ENCODE data around the gene BTBD2. TPM values are rescaled to one million over a fixed set of nuclear protein-coding genes. Genes with fewer than 3 reads are reported as not detected.
A peak's percentile ranks its signal among the peaks of the same experiment; 100 is the strongest.

Gene BTBD2
- total and polyA plus RNA-seq, 10 of the 15 experiments (the other 5 are each of a cell fraction or from before 2014, with no cell fraction given), result 0.13 to 66.2 (median 10.4) TPM

DNA sequence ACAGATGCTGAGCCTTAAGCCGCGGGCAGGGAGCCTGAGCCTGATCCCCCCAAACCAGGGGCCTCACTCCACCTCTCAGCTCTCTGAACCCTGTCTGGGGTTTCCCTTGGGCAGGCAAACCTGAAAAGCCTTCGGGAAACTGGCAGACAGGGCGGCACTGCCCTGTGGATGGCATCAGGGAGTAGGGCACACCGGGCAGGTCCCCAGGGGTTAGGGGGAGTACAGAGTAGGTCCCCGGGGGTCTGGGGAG lies 25.8 kb upstream of the BTBD2 start:
- no TSS peak for BruUV-seq (replicated peaks)
- Histone ChIP-seq H3K36me3 (ENCODE audit: control insufficient read depth in 2 of 2, insufficient read depth in 2 of 2, low read length in 1 of 2) (peaks cover 19 to 33% of the 10 kb centered on the region in 2 experiments), H3K79me2 (ENCODE audit: control insufficient read depth, insufficient read depth, low read length) (peaks cover 33% of the 10 kb centered on the region), H3K9me3 (replicated peaks; ENCODE audit: control insufficient read depth, insufficient read depth, low read length) (no peaks in the 10 kb centered on the region), H2AFZ (ENCODE audit: control insufficient read depth, low read depth, low read length) (no peak overlapping the region), H4K20me1 (ENCODE audit: control insufficient read depth, insufficient read depth) (no peaks in the 10 kb centered on the region; the same call in 1 of the 2 replicates), H3K4me3 (peak overlapping the region; percentile 71), H3K27ac (ENCODE audit: control insufficient read depth, insufficient read depth) (peak overlapping the region; percentile 92), H3K4me1 (ENCODE audit: control insufficient read depth, insufficient read depth, low read length) (peaks cover 34% of the 10 kb centered on the region), H3K9ac (ENCODE audit: control insufficient read depth, insufficient read depth, low read length) (peak overlapping the region; percentile 86), H3K4me2 (ENCODE audit: control insufficient read depth, insufficient read depth) (peak overlapping the region; percentile 99), H3K27me3 (replicated peaks in 1 of 2; ENCODE audit: control insufficient read depth in 2 of 2, insufficient read depth in 2 of 2, low read length in 1 of 2) (no peaks in the 10 kb centered on the region)
- no peak for FAIRE-seq
- CTCF ChIA-PET, result interaction anchor here (1.1 to 1.5 kb wide), 2 partner anchors 21 to 23 kb away, joined by 3 to 7 read pairs; no protein-coding TSS in a partner anchor
- in situ Hi-C loops (cut with MboI), result no loop called here
- intact Hi-C loops (cut with micrococcal nuclease; ENCODE audit: unreplicated experiment), result no loop called here
- no peak for ATAC-seq
- SMC1A ChIA-PET (ENCODE audit: uncharacterized antibody, unreplicated experiment), result no interaction called here
- RAD21 ChIA-PET (ENCODE audit: unreplicated experiment), result interaction anchor here (0.8 to 2.4 kb wide), 4 partner anchors 9 to 177 kb away, joined by 3 to 17 read pairs (median 6); no protein-coding TSS in a partner anchor
- TF ChIP-seq POLR2AphosphoS2 (IDR thresholded peaks at IDR 0.05; ENCODE audit: low read depth, low read length) (0 out of 2 replicates have a peak, but pooled peaks have one; percentile 58), FOXM1 (IDR thresholded peaks at IDR 0.05; ENCODE audit: low read depth, low read length) (no peak)
- DNase-seq (ENCODE audit: low read depth, low spot score), result no peak
- POLR2A ChIA-PET, result interaction anchor here (0.6 to 4.3 kb wide), 6 partner anchors 11 to 109 kb away, joined by 3 to 37 read pairs (median 6); partner anchors contain the start of gene MKNK2
- 0% methylated on average over 6 of the region's 6 CpGs for WGBS (ENCODE audit: insufficient coverage, insufficient replicate concordance, low lambda C conversion rate, missing lambda C conversion rate)

- CTCF ChIA-PET, result interaction anchor here (1.1 to 1.5 kb wide), 2 partner anchors 21 to 22 kb away, joined by 3 to 7 read pairs; no protein-coding TSS in a partner anchor
- Histone ChIP-seq H3K4me1 (ENCODE audit: control insufficient read depth, insufficient read depth, low read length) (peaks cover 33% of the 10 kb centered on the region), H3K27me3 (replicated peaks in 1 of 2; ENCODE audit: control insufficient read depth in 2 of 2, insufficient read depth in 2 of 2, low read length in 1 of 2) (no peaks in the 10 kb centered on the region), H3K9me3 (replicated peaks; ENCODE audit: control insufficient read depth, insufficient read depth, low read length) (no peaks in the 10 kb centered on the region), H3K9ac (ENCODE audit: control insufficient read depth, insufficient read depth, low read length) (peak overlapping the region; percentile 86), H3K36me3 (ENCODE audit: control insufficient read depth in 2 of 2, insufficient read depth in 2 of 2, low read length in 1 of 2) (peaks cover 19 to 33% of the 10 kb centered on the region in 2 experiments), H3K27ac (ENCODE audit: control insufficient read depth, insufficient read depth) (peak overlapping the region; percentile 92), H2AFZ (ENCODE audit: control insufficient read depth, low read depth, low read length) (no peak overlapping the region), H4K20me1 (ENCODE audit: control insufficient read depth, insufficient read depth) (no peaks in the 10 kb centered on the region; the same call in 1 of the 2 replicates), H3K4me3 (peak overlapping the region; percentile 71), H3K79me2 (ENCODE audit: control insufficient read depth, insufficient read depth, low read length) (peaks cover 31% of the 10 kb centered on the region), H3K4me2 (ENCODE audit: control insufficient read depth, insufficient read depth) (peak overlapping the region; percentile 99)
- POLR2A ChIA-PET, result interaction anchor here (0.6 to 4.3 kb wide), 6 partner anchors 11 to 108 kb away, joined by 3 to 37 read pairs (median 6); partner anchors contain the start of gene MKNK2
- DNase-seq (ENCODE audit: low read depth, low spot score) (no peak), ATAC-seq (no peak), FAIRE-seq (no peak)
- BruUV-seq (replicated peaks), result no TSS peak
- TF ChIP-seq STAT1 (conservative IDR thresholded peaks at IDR 0.05), result 0 out of 2 replicates have a peak, but pooled peaks have one; percentile 9
- 0 out of 2 replicates have a peak, but pooled peaks have one; percentile 37 for TF ChIP-seq POLR2AphosphoS5 (IDR thresholded peaks at IDR 0.05; ENCODE audit: low read length)
- TF ChIP-seq RB1 (IDR thresholded peaks at IDR 0.05; ENCODE audit: borderline replicate concordance), result no peak
- peak; percentile 56 for TF ChIP-seq POLR2A (IDR thresholded peaks at IDR 0.05; ENCODE audit: low read depth, low read length)
- TF ChIP-seq CBX3 (IDR thresholded peaks at IDR 0.05; ENCODE audit: borderline replicate concordance, low read depth), result no peak
- TF ChIP-seq HCFC1 (IDR thresholded peaks at IDR 0.05; ENCODE audit: low read length), result no peak
- TF ChIP-seq MTA2 (IDR thresholded peaks at IDR 0.05; ENCODE audit: low read depth), result no peak
- no peak for TF ChIP-seq MAX (IDR thresholded peaks at IDR 0.05; ENCODE audit: low read depth, low read length)
- TF ChIP-seq RELA (IDR thresholded peaks at IDR 0.05; ENCODE audit: borderline replicate concordance, partially characterized antibody), result no peak
- intact Hi-C loops (cut with micrococcal nuclease; ENCODE audit: unreplicated experiment) (no loop called here), in situ Hi-C loops (cut with MboI) (no loop called here)
- SMC1A ChIA-PET (ENCODE audit: uncharacterized antibody, unreplicated experiment), result interaction anchor here (1.1 kb wide), 1 partner anchor 13 kb away, joined by 3 read pairs; no protein-coding TSS in a partner anchor
- RAD21 ChIA-PET (ENCODE audit: unreplicated experiment), result interaction anchor here (1.0 to 2.4 kb wide), 3 partner anchors 8 to 143 kb away, joined by 3 to 17 read pairs (median 9); no protein-coding TSS in a partner anchor
- 70% methylated on average over 28 of the region's 28 CpGs for WGBS (ENCODE audit: insufficient coverage, insufficient replicate concordance, low lambda C conversion rate, missing lambda C conversion rate)
These were observed 25.3 kb upstream of the BTBD2 start for GRCh38 chr19:2040647-2041432.
